Pancreas (tissue), 10 donors: ENCODE data around the gene INSM1. TPM values are rescaled to one million over a fixed set of nuclear protein-coding genes. Genes with fewer than 3 reads are reported as not detected.

Source experiments
- ATAC-seq, 4 donors: fragments of 200-7000 bp; cut with Tn5 transposase; one replicate each; pipeline versions ENCODE4 v1.8.0 to v1.9.1; 2020; ENCODE audit warnings: mild to moderate bottlenecking in 4 of 4, moderate library complexity in 4 of 4
- DNase-seq, 6 donors: peaks; one replicate each; pipeline ENCODE4 v3.0.0-alpha.2; 2020
- FAIRE-seq: peaks from 2 replicates; lab custom pipeline; 2012; peaks lifted over from hg19 to GRCh38; lab: Jason Lieb, UNC
- H3K27ac ChIP-seq, 4 donors: fragments of 200-600 bp; sonication (generic); 1 replicate in 3 of 4; 2 replicates in 1 of 4; pipeline versions ENCODE4 v1.5.0 to v1.8.0; 2020
- H3K27me3 ChIP-seq, 4 donors: fragments of 200-600 bp; one replicate each; pipeline ENCODE4 v1.8.0; 2021
- H3K36me3 ChIP-seq, 3 donors: fragments of 200-600 bp; sonication (generic) in 1 of 3; one replicate each; pipeline versions ENCODE4 v1.5.0 to v1.8.0; 2020 to 2021
- H3K4me1 ChIP-seq, 3 donors: fragments of 200-600 bp; one replicate each; pipeline ENCODE4 v1.8.0; 2021
- H3K4me3 ChIP-seq, 4 donors: fragments of 200-600 bp; sonication (generic) in 2 of 4; one replicate each; pipeline versions ENCODE4 v1.5.0 to v1.8.0; 2020 to 2021
- H3K9me3 ChIP-seq, 4 donors: fragments of 200-600 bp; one replicate each; pipeline ENCODE4 v1.8.0; 2021
- WGBS, 2 donors: extraction: QIAGEN DNeasy Blood & Tissue Kit; methylation state at CpG; one replicate each; pipeline ENCODE4 v1.1.7; 2013; 5-methylcytosine and 5-hydroxymethylcytosine counted together
- intact Hi-C, 3 donors: fragments of 100-400 bp; cut with DNase I; formaldehyde crosslinking; loops; one replicate each; pipeline versions ENCODE4 v1.11.1 to v1.14.2; 2022
- polyA plus RNA-seq, 2 donors: library from polyadenylated mRNA; stranded (reverse); fragments of 200-250 nt; gene quantifications; one replicate each; pipeline ENCODE4 v1.2.3, GENCODE V29; 2013
- total RNA-seq, 6 donors: library from RNA; stranded (reverse); fragmentation: NEBNext Ultra II Directional in 4 of 6; extraction: Animal tissue kit (Norgen Biotek cat#: 25700) in 4 of 6; gene quantifications; one replicate each; pipeline versions ENCODE4 v1.2.1 to v1.2.4, GENCODE V29; 2021 to 2023
- TF ChIP-seq, protein P1 (sequence below), 4 donors: fragments of 200-600 bp; sonication (generic) in 3 of 4; IDR thresholded peaks; one replicate each; pipeline versions ENCODE4 v1.5.0 to v1.8.0; 2021; ENCODE audit warnings: antibody characterized with exemption in 4 of 4
- donor health status: healthy with polysubstance abuse.
- donor health status: DM: no; HTN: no; CAD: no; lungs with moderate emphysema.
- donor health status: DM: no; HTN: no; CAD: no.
- donor health status: control.
- donor health status: control.
- donor health status: Bipolar disorder and iron deficiency.
- donor health status: DM: yes; HTN: yes; CAD: no.
- donor health status: DM: no; HTN: no; CAD: no.
- donor health status: DM: no; HTN: no; CAD: no.
- donor health status: DM: yes; HTN: yes; CAD: no.

INSM1 gene
- total and polyA plus RNA-seq, 8 donors, result 1.1 to 23.7 (median 4.0) TPM

DNA sequence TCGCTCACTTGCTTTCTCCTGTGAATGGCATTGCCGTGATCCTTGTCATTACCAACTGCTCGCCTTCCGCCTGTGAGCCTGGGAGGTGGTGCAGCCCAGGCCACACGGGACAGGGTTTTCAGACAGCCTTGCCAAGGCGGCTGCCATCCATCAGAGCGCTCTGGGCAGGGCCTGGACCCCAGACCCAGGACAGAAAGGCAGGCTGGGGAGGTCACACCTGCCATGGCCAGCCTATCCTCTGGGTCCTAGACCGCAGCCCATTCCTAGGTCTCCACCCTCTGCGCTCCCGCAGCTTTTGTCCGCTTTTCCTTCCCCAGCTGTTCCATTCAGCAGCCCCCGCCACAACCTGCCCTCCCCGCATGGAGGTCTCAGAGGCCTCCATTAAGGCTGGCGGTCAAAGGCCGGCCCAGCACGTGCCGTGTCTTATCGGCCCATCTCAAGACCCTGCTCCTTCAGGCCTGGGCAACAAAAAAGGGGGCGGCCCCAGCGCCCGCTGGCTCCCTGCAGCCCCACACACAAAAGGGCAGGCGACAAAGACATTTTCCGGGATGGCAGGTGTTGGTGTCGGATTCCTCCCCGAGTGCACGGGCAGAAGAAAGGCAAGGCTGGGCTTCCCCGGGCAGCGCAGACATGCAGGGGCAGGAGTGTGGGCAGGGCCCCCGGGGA lies 28.1 kb downstream of the INSM1 start:
- intact Hi-C loops, result no loop called here
- WGBS, 2 donors, result 94 to 95% methylated on average over 29 of the region's 29 CpGs

DNA sequence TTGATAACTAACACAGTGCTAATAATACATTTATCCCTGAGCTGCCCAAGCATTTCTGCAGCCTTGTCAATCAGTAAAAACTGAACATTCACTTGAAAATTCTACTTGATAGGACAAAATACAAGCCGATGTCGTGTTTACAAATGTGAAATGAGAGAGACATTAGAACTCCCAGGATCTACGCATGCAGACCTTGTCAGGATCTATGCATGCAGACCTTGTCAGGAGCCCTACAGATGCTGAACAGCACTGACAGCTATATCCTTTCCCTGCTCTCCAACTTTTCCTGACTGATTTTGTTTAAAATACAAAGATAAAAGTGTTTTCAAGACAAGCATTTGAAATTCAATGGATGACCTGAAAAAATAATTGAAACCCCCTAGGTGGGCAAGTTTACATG lies 28.9 kb downstream of the INSM1 start:
- 95 to 97% methylated on average over 3 of the region's 3 CpGs for WGBS, 2 donors
- Histone ChIP-seq H3K27ac (no peak overlapping the region), H3K4me1 (no peaks in the 10 kb centered on the region), H3K4me3 (no peak overlapping the region), H3K36me3 (peaks cover 0 to 27% (median 4%) of the 10 kb centered on the region in 3 donors), H3K9me3 (no peaks in the 10 kb centered on the region), H3K27me3 (no peaks in the 10 kb centered on the region)
- intact Hi-C loops, result no loop called here
- FAIRE-seq, result no peak
- DNase-seq, result no peak
- TF ChIP-seq, protein P1, sequence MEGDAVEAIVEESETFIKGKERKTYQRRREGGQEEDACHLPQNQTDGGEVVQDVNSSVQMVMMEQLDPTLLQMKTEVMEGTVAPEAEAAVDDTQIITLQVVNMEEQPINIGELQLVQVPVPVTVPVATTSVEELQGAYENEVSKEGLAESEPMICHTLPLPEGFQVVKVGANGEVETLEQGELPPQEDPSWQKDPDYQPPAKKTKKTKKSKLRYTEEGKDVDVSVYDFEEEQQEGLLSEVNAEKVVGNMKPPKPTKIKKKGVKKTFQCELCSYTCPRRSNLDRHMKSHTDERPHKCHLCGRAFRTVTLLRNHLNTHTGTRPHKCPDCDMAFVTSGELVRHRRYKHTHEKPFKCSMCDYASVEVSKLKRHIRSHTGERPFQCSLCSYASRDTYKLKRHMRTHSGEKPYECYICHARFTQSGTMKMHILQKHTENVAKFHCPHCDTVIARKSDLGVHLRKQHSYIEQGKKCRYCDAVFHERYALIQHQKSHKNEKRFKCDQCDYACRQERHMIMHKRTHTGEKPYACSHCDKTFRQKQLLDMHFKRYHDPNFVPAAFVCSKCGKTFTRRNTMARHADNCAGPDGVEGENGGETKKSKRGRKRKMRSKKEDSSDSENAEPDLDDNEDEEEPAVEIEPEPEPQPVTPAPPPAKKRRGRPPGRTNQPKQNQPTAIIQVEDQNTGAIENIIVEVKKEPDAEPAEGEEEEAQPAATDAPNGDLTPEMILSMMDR (IDR thresholded peaks at IDR 0.05), result no peak
- ATAC-seq, result no peak

More for the DNA sequence above, 28.1 kb downstream of the INSM1 start:
- ATAC-seq (no peak), DNase-seq (no peak), FAIRE-seq (no peak)
- Histone ChIP-seq H3K36me3 (peaks cover 0 to 33% (median 0%) of the 10 kb centered on the region in 3 donors), H3K4me3 (no peak overlapping the region), H3K27ac (no peak overlapping the region), H3K4me1 (no peaks in the 10 kb centered on the region), H3K27me3 (no peaks in the 10 kb centered on the region), H3K9me3 (no peaks in the 10 kb centered on the region)
- TF ChIP-seq, protein P1 (IDR thresholded peaks at IDR 0.05), result no peak

DNA sequence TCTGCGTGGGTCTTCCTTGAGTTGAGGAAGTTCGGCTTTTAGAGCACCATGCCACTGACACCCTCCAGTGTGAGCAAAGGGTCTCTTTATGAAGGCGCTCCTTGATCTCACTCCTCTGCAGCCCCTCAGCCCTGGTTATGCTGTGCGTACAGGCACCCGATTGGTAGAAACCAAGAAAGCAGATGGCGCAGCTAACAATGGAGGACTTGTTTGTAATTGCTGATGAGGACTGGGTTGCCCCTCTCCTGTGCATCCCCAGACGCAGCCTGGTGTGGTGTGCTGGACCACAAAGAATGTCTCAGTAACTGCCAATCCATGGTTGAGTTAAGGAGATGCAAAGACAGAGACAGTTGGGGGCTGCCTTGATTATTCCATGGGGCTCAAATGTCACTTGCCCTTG lies 30.2 kb downstream of the INSM1 start:
- intact Hi-C loops, result no loop called here

DNA sequence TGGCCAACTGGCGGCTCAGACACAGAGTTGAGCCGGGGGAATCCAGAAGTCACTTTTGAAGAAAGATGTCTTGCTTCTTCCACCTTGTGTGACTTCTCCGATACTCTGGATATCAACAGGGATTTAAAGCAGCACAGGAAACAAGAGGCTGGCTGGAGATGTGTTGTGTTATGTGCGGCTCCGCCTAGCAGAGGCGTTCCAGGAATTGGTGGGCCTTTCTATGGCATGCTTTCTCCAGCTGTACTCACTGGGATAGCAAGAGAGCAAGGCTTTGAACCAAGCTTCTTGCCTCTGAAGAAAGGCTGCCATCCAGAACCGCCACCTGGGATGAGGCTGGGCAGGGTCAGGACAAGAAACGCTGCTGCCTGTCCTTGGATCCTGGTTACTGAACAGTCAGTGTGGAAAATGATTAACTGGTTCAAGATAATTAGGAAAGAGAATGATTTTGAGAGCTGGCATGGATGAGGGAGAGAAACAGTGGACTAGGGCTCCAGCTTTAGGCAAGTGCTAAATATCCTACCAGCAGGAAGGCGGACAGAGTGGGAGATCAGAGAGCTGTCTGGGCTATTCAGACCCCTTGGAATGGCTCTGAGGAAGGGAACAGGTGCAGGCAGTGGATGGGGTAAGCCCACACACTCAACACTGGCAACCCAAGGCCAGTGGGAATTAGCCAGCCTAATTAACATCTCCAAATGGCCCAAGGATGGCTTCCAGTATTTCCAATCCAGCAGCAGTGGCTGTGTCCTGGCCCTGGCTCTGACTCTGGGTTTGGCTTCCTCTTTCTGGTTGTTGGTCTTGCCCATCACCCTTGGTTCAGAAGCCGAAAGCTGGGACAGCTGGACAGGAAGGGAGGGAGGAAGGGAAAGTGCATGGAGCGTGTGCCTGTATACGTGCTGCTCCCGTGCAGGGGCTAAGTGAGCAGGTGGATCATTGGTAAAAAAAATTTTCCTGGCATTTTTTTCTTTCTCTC lies 31.9 kb downstream of the INSM1 start:
- FAIRE-seq (no peak), ATAC-seq (peak in 3 of 4 donors; percentile 22 to 51 (median 51)), DNase-seq (no peak)
- TF ChIP-seq, protein P1 (IDR thresholded peaks at IDR 0.05), result no peak
- Histone ChIP-seq H3K27me3 (no peaks in the 10 kb centered on the region), H3K36me3 (peaks cover 0 to 14% (median 4%) of the 10 kb centered on the region in 3 donors), H3K27ac (no peak overlapping the region), H3K9me3 (no peaks in the 10 kb centered on the region), H3K4me3 (no peak overlapping the region), H3K4me1 (no peaks in the 10 kb centered on the region)
- intact Hi-C loops, result no loop called here
- WGBS, 2 donors, result 80 to 81% methylated on average over 13 of the region's 13 CpGs

More for the DNA sequence above, 30.2 kb downstream of the INSM1 start:
- Histone ChIP-seq H3K9me3 (no peaks in the 10 kb centered on the region), H3K4me1 (no peaks in the 10 kb centered on the region), H3K4me3 (no peak overlapping the region), H3K27me3 (no peaks in the 10 kb centered on the region), H3K27ac (no peak overlapping the region), H3K36me3 (peaks cover 0 to 19% (median 4%) of the 10 kb centered on the region in 3 donors)
- TF ChIP-seq, protein P1 (IDR thresholded peaks at IDR 0.05), result no peak
- DNase-seq (no peak), ATAC-seq (no peak), FAIRE-seq (no peak)
- WGBS, 2 donors, result 95 to 97% methylated on average over 7 of the region's 7 CpGs
